Stimulated activated CD8-positive, alpha-beta memory T cell treated with anti-CD3 and anti-CD28 coated beads, Interleukin-12 subunit alpha, Interleukin-12 subunit beta, amount 100 ng/mL, for 24 hours (primary cell): ENCODE data around the gene DMRT2.

Experiments
- DNase-seq: peaks from one replicate; pipeline ENCODE4 v3.0.0-alpha.2; 2020; ENCODE audit errors: extremely low read depth

DMRT2 gene

DNA sequence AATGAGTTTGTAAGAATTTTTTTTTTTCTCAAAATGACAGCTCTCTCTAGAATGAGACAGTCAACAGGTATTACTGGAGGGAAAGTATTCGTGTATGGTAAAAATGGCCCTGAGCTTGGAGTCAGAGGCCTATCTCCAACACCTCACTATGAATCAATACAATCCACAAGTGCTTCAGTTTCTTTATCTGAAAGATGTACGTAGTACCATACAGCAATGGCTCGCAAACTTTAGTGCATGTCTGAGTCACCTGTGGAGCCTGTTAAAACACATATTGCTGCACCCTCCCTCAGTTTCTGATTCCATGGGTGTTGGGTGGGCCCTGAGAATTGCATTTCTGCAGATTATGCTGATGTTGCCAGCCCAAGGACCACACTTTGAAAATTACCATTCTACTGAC, 44.6 kb downstream of the DMRT2 start:
- no peak for DNase-seq

DNA sequence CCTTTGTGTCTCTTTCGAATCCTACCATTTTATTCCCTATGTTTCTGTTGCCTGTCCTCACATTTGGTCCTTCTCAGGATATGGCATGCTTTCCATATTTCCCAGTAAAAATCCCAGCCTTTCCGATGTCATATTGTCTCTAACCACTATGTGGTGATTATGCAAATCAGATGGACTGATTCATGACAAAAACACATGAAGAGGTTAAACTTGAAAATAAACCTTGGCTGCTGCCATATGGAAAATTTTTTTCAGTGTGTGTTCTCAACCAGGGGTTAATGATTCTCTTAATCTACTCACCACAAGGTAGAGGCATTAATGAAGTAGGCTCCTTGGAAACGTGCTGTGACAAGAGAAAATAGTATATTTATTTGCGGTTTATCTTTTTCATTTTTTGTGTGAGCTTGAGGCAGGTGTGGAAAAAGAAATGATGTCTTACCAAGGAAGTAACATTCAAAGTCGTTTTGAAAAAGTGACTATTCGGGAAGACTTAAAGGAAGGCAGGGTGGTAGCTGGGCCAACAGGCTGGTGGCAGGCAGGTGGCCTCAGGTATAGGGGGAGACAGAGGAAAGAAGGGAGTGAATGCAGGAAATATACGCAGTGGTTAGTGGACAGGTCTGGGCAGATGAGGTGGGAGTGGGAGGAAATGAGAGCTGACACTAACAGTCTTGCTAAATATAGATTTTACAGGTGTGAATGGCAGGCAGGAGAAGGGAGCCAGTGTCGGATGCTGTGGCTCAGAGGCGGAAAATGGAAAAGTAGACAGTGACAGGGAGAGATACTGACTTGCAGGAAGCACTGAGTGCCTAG, 46.2 kb downstream of the DMRT2 start:
- DNase-seq = no peak

DNA sequence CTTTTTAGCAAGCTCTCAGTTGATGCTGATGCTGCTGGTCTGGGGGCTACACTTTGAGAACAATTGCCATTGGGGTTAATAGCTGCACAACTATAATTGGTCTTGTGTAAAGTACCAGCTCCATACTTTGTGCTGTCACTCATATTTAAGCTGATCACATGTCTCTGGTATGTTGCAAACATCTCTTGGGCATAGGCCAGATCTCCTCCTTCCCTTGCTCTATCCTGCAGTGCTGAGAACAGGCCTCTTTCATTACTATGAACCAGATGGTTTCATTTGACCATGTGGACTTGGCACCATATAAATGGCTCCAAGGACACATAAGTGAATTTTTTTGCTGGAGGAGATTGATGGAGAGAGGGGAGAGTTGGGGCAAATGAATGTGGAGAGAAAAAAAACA, 48.4 kb downstream of the DMRT2 start:
- DNase-seq = no peak

DNA sequence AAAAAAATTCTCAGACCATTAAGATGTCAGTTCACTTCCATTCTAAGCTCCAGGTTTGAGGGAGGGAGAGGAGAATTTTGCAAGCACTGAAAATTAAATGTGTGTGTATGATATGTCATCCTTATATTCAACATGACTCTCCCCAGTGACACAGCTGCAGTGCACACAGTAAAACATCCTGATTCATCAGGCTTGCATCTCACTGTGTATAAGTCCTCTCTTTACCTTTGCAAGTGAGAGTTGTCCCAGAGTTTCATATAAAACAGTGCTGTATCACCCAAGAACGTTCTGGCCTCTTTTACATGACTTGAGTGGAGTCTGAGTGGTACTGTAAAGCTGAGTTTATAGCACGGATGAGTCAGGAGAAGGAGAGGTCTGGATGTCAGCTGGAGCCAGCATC, 50.0 kb downstream of the DMRT2 start:
- no peak for DNase-seq

DNA sequence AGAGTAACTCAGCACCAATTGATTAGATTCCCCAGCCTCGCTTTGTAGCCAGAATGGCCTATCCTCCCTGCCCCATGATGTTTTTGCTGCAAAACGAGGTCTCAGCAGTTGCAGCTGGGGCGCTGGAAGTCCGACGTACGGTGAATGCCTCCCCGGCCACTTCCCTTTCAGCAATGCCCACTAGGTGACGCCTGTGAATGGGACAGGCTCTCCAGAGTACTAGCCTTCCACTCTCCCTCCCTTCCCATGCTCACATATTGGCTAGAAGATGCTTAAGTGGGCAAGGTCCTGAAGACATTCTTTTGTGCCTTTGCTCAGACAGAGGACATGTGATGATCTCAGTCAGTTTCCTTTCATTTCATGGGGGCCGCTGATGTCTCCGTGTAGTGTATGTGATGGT, 50.8 kb downstream of the DMRT2 start:
- no peak for DNase-seq

DNA sequence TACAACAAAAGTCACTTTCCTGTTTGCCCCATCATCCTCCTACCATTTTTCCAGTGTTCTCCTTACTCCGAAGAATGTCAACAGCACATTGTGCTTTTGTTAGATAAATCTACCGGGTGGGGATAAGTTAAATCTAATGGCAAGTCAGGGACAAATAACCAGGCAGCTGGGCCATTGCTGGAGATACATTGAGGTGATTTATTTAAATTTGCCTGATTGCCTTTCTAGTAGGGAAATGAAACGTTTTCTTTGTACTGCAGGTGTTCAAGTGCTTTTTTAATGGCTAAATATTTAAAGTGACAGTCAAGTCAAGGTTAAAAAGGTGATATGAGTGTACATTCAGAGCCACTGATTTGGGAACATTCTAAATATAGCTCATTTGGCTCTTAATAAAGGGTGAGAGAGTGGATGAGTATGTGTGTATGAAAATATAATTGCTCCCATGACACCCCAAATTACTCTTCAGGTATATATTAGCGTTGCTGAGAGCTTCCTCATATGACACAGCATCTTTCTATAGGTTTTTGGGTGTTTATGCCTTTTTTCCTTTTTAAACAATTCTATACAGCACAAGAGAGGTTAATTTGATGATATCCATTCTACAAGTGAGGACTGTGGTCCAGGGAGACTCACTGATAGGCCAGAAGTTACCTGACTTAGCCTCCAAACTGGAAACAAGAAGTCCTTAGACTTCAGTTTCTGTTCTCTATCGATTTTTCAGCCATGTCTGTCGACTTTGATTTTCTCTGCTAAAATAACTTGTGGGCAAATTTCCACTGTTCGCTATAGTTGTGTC, 51.9 kb downstream of the DMRT2 start:
- DNase-seq = no peak

DNA sequence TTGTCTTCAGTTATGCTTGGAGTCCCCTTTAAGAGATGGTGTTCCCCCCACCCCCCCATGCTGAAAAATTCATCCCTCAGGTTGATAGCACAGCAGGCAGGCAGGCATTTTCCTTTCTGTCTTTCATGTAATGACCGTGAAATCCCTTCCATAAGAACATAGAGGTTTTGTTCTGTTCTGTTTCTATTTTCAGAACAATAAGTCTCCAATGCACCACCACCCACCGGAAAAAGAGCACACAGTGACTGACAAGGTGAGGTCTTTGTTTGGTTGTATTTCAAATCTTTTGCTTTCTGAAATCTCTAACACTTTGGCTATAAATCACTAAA, 52.4 kb downstream of the DMRT2 start:
- no peak for DNase-seq
